Prostate gland (tissue), 2 donors: ENCODE data around the gene MGAT5. TPM values are rescaled to one million over a fixed set of nuclear protein-coding genes. Genes with fewer than 3 reads are reported as not detected.

ENCODE experiments used
- DNase-seq: peaks from one replicate; pipeline ENCODE4 v3.0.0-alpha.2; 2019; ENCODE audit warnings: low spot score
- H3K27ac ChIP-seq, 2 donors: fragments of 200-600 bp; sonication (generic); 2 replicates each; pipeline ENCODE4 v1.5.1; 2017 to 2019
- H3K27me3 ChIP-seq: fragments of 200-600 bp; sonication (generic); replicated peaks from 2 replicates; pipeline ENCODE4 v1.5.1; 2019; ENCODE audit not compliant: insufficient read depth
- H3K36me3 ChIP-seq, 2 donors: fragments of 200-600 bp; sonication (generic); 1 replicate in 1 of 2; 2 replicates in 1 of 2; pipeline versions ENCODE4 v1.5.1 to v1.8.1; 2017 to 2019
- H3K4me1 ChIP-seq: fragments of 200-600 bp; sonication (generic); replicated peaks from 2 replicates; pipeline ENCODE4 v1.5.1; 2019
- H3K4me3 ChIP-seq, 2 donors: fragments of 200-600 bp; sonication (generic); 2 replicates each; pipeline ENCODE4 v1.5.1; 2017 to 2019
- H3K9me3 ChIP-seq: fragments of 200-600 bp; sonication (generic); 2 replicates; pipeline ENCODE4 v1.5.1; 2017
- POLR2A ChIP-seq: fragments of 450-650 bp; IDR thresholded peaks from one replicate; pipeline ENCODE4 v1.6.1; 2016; ENCODE audit warnings: antibody characterized with exemption, mild to moderate bottlenecking
- POLR2AphosphoS5 ChIP-seq: sonication (generic); formaldehyde crosslinking; IDR thresholded peaks from one replicate; pipeline ENCODE4 v1.6.1; 2017; ENCODE audit warnings: antibody characterized with exemption
- WGBS: methylation state at CpG from one replicate; pipeline ENCODE4 v1.1.5; 2018; 5-methylcytosine and 5-hydroxymethylcytosine counted together
- intact Hi-C: fragments of 100-400 bp; cut with DNase I; formaldehyde crosslinking; loops from one replicate; pipeline ENCODE4 v1.14.2; 2022
- total RNA-seq, 2 donors: library from RNA; depleted of rRNA; stranded (reverse); fragments of >200 nt; gene quantifications; one replicate each; pipeline ENCODE4 v1.1.0, GENCODE V29; 2016
- TF ChIP-seq, protein P1 (sequence below), 4 experiments: fragments of 200-600 bp in 2 of 4; fragments of 450-650 bp in 2 of 4; sonication (generic) in 2 of 4; IDR thresholded peaks; 1 replicate in 3 of 4; 2 replicates in 1 of 4; pipeline ENCODE4 v1.5.1; 2016 to 2019; ENCODE audit warnings: antibody characterized with exemption in 4 of 4, mild to moderate bottlenecking in 2 of 4, moderate library complexity in 2 of 4

MGAT5 gene
- total RNA-seq, 2 donors from 2014 or later = 20.1 to 83.2 TPM

DNA sequence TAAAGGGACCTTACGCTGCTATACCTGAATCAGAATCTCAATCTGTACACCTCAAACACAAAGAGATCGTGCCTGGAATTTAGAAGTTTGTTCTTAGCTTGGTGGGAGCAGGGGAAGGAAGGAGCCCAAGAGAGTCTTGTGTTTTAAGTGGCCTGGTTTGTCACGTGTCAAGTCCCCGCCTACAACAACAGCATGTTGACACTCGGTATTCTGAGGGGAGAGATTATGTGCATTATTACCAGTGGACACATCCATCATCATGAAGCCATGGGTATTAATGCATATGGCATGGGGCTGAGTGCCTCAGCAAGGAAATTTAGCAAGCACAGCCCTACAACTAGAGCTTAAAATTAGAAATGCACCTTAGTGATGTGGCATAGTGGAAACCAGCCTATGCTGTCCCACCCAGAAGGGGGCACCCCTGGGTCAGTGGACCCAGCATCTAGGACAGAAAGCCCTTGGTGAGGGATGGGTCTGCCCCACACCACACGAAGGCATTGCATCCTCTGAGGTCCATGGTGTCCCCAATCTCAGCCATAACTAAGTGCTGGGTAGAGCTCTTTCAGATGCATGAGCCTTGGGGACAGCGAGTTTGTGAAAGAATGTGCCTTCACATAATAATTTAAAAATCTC is 138.7 kb downstream of the MGAT5 start:
- WGBS = 89% methylated on average over 7 of the region's 7 CpGs
- Histone ChIP-seq H3K36me3 (no peaks in the 10 kb centered on the region), H3K27me3 (no peaks in the 10 kb centered on the region), H3K27ac (no peak overlapping the region), H3K4me1 (no peaks in the 10 kb centered on the region), H3K4me3 (no peak overlapping the region), H3K9me3 (no peaks in the 10 kb centered on the region)
- intact Hi-C loops = no loop called here
- TF ChIP-seq POLR2AphosphoS5 = no peak
- TF ChIP-seq POLR2A = no peak
- TF ChIP-seq, protein P1, sequence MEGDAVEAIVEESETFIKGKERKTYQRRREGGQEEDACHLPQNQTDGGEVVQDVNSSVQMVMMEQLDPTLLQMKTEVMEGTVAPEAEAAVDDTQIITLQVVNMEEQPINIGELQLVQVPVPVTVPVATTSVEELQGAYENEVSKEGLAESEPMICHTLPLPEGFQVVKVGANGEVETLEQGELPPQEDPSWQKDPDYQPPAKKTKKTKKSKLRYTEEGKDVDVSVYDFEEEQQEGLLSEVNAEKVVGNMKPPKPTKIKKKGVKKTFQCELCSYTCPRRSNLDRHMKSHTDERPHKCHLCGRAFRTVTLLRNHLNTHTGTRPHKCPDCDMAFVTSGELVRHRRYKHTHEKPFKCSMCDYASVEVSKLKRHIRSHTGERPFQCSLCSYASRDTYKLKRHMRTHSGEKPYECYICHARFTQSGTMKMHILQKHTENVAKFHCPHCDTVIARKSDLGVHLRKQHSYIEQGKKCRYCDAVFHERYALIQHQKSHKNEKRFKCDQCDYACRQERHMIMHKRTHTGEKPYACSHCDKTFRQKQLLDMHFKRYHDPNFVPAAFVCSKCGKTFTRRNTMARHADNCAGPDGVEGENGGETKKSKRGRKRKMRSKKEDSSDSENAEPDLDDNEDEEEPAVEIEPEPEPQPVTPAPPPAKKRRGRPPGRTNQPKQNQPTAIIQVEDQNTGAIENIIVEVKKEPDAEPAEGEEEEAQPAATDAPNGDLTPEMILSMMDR (IDR thresholded peaks at IDR 0.05) = no peak
- DNase-seq = no peak

DNA sequence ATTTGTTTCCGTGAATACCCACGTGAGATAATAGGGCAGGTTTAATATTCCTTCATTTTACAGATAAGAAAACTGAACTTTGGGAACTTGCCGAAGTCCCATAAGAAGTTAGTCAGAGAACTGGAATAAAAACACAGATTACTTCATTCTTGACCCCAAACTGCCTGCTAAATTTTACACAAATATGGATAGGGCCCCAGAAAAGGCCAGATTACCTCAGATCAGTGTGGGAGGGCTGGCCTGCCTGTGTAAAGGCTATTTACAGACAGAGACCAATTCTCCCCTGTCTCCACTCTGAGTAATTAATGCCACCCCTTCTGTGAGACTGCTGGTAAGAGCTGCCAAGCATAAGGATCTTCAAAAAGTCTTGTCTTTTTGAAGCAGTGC is 139.2 kb downstream of the MGAT5 start:
- Histone ChIP-seq H3K4me1 (no peaks in the 10 kb centered on the region), H3K36me3 (no peaks in the 10 kb centered on the region), H3K27ac (no peak overlapping the region), H3K27me3 (no peaks in the 10 kb centered on the region), H3K9me3 (no peaks in the 10 kb centered on the region), H3K4me3 (no peak overlapping the region)
- TF ChIP-seq POLR2AphosphoS5 (no peak), POLR2A (no peak)
- TF ChIP-seq, protein P1 (IDR thresholded peaks at IDR 0.05) = no peak
- intact Hi-C loops = no loop called here
- WGBS = 66% methylated on average over 3 of the region's 3 CpGs
- no peak for DNase-seq

DNA sequence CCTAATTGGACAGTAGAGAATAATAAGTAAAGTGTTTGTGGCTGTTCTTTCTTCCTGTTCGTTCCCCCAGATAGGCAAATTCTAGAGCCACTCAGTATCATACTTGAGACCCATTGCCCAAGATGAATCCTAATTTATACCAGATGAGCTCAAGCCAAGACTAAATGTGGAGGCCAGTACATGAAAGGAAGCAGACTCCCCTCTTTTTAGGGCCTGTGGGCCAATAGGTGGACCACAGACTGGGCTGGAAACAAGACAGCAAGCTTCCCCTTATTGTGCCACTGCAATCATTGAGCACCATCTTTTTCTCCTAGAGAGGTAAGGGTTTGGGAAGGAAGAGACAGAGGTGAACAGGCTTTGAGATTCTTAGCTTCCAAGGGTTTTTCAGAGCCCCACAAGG is 141.9 kb downstream of the MGAT5 start:
- no peaks in the 10 kb centered on the region for H3K4me1 ChIP-seq
- WGBS = 100% methylated on average over 1 of the region's 1 CpG
- no peaks in the 10 kb centered on the region for H3K36me3 ChIP-seq
- no peak for DNase-seq
- intact Hi-C loops = no loop called here
- H3K4me3 ChIP-seq = no peak overlapping the region
- no peak for TF ChIP-seq POLR2AphosphoS5
- TF ChIP-seq, protein P1 (IDR thresholded peaks at IDR 0.05) = no peak
- TF ChIP-seq POLR2A = no peak
- H3K9me3 ChIP-seq = no peaks in the 10 kb centered on the region
- no peaks in the 10 kb centered on the region for H3K27me3 ChIP-seq
- no peak overlapping the region for H3K27ac ChIP-seq

DNA sequence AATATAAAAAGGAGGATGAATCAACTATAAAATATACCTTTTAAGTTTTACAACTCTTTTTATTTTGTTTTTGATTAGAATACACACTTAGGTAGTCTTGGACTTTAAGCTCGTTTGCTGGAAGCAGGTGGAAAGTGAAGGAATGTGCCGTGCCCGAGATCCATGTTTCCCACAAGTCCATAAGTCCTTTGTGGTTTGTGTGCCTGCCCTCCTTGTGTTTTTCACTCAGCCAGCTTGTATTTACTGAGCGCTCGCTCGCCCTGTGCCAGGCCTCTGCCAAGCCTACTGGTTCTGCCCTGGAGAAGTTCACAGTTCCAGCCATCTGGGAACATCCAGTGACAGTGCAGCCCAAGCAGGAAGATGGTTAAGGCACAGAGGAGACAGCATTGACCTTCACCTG is 142.6 kb downstream of the MGAT5 start:
- TF ChIP-seq POLR2AphosphoS5 = peak; percentile 20
- TF ChIP-seq, protein P1 (IDR thresholded peaks at IDR 0.05) = no peak

DNA sequence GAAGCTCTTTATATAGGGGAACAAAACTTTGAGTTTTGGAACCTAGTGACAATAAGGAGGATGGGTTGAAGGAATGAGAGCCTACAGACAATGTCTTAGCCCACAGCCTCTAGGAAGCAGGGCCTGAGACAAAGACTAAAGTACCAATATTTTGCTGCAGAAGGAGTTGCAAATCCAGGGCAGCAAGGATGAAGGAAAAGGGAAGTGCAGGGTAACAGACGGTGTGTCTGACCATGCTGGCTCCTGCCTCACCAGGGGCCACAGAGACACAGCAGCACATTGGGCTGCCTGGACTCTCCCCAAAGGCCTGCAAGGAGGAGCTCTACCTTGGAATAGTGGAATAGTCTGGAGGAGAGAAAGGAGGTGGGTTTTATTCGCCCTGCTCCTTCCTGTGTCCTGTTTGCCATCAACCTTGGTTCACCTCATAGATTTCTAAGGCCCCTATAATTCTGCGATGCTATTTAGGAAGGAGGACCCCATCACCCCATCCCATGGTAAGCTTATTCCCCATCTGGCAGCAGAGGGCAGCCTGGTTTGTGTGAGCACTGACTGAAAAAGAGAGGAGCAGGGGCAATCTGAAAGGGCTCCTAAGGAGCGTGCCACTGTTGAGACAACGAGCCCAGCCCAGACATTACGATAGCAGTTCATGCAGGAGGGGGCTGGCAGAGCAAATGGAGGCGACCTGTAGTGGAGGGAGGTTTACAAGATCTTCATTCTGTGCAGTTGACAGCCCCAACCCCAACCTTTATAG is 143.4 kb downstream of the MGAT5 start:
- no peaks in the 10 kb centered on the region for H3K9me3 ChIP-seq
- H3K27ac ChIP-seq = no peak overlapping the region
- H3K36me3 ChIP-seq = no peaks in the 10 kb centered on the region
- intact Hi-C loops = no loop called here
- no peak for TF ChIP-seq POLR2A
- TF ChIP-seq, protein P1 (IDR thresholded peaks at IDR 0.05) = no peak
- TF ChIP-seq POLR2AphosphoS5 = no peak
- no peak overlapping the region for H3K4me3 ChIP-seq
- WGBS = 89% methylated on average over 7 of the region's 7 CpGs
- no peaks in the 10 kb centered on the region for H3K27me3 ChIP-seq
- H3K4me1 ChIP-seq = no peaks in the 10 kb centered on the region
- DNase-seq = no peak

More for the DNA sequence above, 142.6 kb downstream of the MGAT5 start:
- Histone ChIP-seq H3K9me3 (no peaks in the 10 kb centered on the region), H3K27ac (no peak overlapping the region), H3K36me3 (no peaks in the 10 kb centered on the region), H3K4me1 (no peaks in the 10 kb centered on the region), H3K27me3 (no peaks in the 10 kb centered on the region), H3K4me3 (no peak overlapping the region)
- DNase-seq = peak; percentile 47
- intact Hi-C loops = no loop called here
- 49% methylated on average over 6 of the region's 6 CpGs for WGBS
